NB4 (cell line): ENCODE results near the gene GRM8.

Experiments
- DNase-seq: peaks from one replicate; pipeline ENCODE4 v3.0.0; 2010; ENCODE audit warnings: low read depth
- H3K4me3 ChIP-seq: one replicate; pipeline ENCODE4 v1.5.1; 2011; ENCODE audit warnings: mild to moderate bottlenecking, low read depth, low read length, moderate library complexity
- MYC ChIP-seq: IDR thresholded peaks from 2 replicates; pipeline ENCODE4 v1.6.1; 2011; ENCODE audit warnings: low read depth, low read length
- POLR2A ChIP-seq: IDR thresholded peaks from 2 replicates; pipeline ENCODE4 v1.6.1; 2011; ENCODE audit warnings: mild to moderate bottlenecking; ENCODE audit not compliant: insufficient read length; ENCODE audit errors: extremely low read depth
- TF ChIP-seq, protein P1 (sequence below): IDR thresholded peaks from 2 replicates; pipeline ENCODE4 v1.6.1; 2011; ENCODE audit warnings: low read depth, low read length
- TF ChIP-seq, protein P2 (sequence below): IDR thresholded peaks from one replicate; pipeline ENCODE4 v1.5.1; 2012; ENCODE audit warnings: low read depth, low read length

GRM8 gene

DNA sequence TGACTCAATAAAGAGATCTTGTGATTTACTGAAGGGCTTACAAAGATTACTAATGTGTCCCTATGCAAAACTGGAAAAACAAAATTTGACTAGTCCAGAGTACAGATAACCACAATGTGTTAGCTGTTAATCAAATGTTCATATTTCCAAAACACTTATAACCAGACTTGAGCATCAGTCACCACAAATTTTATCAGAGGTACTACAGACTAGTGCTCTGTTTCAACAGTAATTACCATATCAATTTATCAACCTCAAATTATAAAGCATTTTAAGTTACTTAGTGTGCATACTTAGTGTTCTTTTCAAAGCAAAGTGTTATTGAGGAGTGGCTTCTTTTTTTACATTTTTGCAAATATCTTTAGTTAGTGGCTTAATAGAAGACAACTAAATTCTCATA is 765.9 kb downstream of the GRM8 start:
- H3K4me3 ChIP-seq, result no peak overlapping the region
- TF ChIP-seq, protein P1, sequence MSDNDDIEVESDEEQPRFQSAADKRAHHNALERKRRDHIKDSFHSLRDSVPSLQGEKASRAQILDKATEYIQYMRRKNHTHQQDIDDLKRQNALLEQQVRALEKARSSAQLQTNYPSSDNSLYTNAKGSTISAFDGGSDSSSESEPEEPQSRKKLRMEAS, result no peak
- TF ChIP-seq POLR2A (no peak), MYC (no peak)
- TF ChIP-seq, protein P2, sequence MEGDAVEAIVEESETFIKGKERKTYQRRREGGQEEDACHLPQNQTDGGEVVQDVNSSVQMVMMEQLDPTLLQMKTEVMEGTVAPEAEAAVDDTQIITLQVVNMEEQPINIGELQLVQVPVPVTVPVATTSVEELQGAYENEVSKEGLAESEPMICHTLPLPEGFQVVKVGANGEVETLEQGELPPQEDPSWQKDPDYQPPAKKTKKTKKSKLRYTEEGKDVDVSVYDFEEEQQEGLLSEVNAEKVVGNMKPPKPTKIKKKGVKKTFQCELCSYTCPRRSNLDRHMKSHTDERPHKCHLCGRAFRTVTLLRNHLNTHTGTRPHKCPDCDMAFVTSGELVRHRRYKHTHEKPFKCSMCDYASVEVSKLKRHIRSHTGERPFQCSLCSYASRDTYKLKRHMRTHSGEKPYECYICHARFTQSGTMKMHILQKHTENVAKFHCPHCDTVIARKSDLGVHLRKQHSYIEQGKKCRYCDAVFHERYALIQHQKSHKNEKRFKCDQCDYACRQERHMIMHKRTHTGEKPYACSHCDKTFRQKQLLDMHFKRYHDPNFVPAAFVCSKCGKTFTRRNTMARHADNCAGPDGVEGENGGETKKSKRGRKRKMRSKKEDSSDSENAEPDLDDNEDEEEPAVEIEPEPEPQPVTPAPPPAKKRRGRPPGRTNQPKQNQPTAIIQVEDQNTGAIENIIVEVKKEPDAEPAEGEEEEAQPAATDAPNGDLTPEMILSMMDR, result no peak
- no peak for DNase-seq

DNA sequence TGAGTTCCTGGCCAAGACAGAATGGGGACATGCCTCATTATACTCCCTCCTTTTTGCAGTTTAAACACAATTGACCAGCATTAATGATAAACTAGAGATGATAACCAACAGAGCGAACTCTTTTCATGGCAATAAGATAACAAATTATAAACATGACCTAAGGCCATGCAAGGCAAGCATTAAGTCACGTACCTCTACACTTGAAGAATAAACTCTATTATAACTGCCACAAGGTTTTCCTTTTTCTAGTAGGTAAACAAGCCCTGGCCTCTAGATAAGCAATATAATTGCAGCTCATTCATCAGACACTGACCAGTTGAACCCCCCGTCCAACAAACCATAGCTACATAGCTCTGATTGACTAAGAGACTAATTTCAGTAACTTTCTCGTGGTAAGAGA is 767.0 kb downstream of the GRM8 start:
- TF ChIP-seq, protein P1, result no peak
- TF ChIP-seq POLR2A, result no peak
- H3K4me3 ChIP-seq, result no peak overlapping the region
- DNase-seq, result no peak

DNA sequence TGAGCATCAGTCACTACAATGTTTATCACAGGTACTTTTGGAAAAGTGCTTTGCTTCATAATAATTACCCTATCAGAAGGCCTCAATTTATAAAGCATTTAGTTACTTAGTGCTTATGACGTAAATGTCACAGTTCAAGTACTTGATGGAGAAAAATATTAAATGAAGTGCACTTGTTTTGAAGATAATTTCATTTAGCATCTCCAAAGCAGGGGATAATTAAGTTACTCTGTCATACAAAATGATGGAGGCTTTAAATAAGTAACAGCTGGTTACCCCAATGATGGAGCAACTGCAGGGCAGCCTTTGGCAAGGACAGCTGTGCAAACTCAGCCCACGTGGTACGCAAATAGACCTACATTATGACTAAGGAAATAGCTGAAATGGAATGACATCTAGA is 768.8 kb downstream of the GRM8 start:
- no peak for TF ChIP-seq MYC
- TF ChIP-seq, protein P1, result no peak
- TF ChIP-seq POLR2A, result no peak
- TF ChIP-seq, protein P2, result no peak
- no peak for DNase-seq

DNA sequence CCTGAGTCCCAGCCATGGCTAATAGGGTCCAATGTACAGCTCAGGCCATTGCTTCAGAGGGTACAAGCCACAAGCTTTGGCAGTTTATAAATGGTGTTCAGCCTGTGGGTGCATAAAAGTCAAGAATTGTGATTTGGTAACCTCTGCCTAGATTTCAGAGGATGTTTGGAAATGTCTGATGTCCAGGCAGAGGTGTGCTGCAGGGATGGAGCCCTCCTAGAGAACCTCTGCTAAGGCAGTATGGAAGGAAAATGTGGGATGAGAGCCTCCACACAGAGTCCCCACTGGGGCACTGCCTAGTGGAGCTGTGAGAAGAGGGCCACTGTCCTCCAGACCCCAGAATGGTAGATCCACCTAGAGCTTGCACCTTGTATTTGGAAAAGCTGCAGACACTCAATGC is 779.9 kb downstream of the GRM8 start:
- TF ChIP-seq, protein P2, result no peak
- TF ChIP-seq MYC (no peak), POLR2A (no peak)
- TF ChIP-seq, protein P1, result no peak
- no peak for DNase-seq

More for the DNA sequence above, 768.8 kb downstream of the GRM8 start:
- H3K4me3 ChIP-seq, result no peak overlapping the region

DNA sequence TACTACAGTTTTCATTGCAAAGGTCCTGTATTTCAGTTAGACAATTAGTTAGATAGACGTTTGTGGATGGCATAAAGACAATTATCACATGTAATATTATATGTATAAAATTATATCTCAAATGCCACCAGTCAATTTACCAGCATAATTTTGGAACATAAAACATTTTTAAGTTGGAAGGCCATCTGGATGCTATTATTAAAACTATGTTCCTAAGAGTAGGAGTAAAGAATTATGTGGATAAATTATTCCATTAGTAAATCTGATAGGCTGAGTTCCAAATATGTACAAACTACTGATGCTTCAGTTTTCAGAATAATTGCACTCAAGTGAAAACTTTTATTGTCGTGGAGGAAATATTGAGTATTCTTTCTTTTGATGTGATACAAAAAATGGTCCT is 790.3 kb downstream of the GRM8 start:
- TF ChIP-seq, protein P1, result no peak
- TF ChIP-seq MYC (no peak), POLR2A (no peak)
- TF ChIP-seq, protein P2, result no peak
- H3K4me3 ChIP-seq, result no peak overlapping the region
- no peak for DNase-seq

More for the DNA sequence above, 779.9 kb downstream of the GRM8 start:
- H3K4me3 ChIP-seq, result no peak overlapping the region

DNA sequence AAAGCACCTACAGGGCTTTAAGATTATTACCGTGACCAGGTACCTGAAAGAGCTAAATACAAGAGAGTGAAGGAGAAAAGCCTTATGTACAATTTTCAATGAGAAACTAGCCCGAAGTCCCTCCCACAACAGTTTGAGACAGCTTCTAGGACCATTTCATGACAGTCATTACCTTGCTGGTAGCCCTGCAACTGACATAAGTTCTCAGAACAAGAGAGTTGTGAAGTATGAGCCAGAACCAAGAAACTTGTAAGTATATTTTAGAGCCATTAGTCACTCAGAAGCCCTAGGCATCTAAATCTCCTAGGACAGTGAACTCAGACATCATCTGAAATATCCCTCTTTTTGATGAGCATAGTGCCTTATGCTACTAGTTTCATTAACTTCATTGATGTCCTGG is 792.1 kb downstream of the GRM8 start:
- DNase-seq, result no peak
- no peak overlapping the region for H3K4me3 ChIP-seq
- TF ChIP-seq, protein P1, result no peak
- TF ChIP-seq POLR2A, result no peak
- no peak for TF ChIP-seq MYC
- TF ChIP-seq, protein P2, result no peak
